Frontal cortex (tissue), 4 donors: Measurements from ENCODE around the gene LFNG. TPM values are rescaled to one million over a fixed set of nuclear protein-coding genes. Genes with fewer than 3 reads are reported as not detected.

ENCODE experiments used
- DNase-seq, 2 donors: peaks; one replicate each; pipeline ENCODE4 v3.0.0; 2012; ENCODE audit warnings: low spot score in 2 of 2
- FAIRE-seq: peaks from 2 replicates; lab custom pipeline; 2012; peaks lifted over from hg19 to GRCh38; lab: Jason Lieb, UNC
- total RNA-seq: library from RNA; depleted of rRNA; stranded (reverse); fragments of >200 nt; gene quantifications from one replicate; pipeline ENCODE4 v1.2.3, GENCODE V29; 2014
- donor health status: control.
- donor health status: control.
- donor health status: control.

The LFNG gene, protein sequence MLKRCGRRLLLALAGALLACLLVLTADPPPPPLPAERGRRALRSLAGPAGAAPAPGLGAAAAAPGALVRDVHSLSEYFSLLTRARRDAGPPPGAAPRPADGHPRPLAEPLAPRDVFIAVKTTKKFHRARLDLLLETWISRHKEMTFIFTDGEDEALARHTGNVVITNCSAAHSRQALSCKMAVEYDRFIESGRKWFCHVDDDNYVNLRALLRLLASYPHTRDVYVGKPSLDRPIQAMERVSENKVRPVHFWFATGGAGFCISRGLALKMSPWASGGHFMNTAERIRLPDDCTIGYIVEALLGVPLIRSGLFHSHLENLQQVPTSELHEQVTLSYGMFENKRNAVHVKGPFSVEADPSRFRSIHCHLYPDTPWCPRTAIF
- total RNA-seq = 9.4 TPM

DNA sequence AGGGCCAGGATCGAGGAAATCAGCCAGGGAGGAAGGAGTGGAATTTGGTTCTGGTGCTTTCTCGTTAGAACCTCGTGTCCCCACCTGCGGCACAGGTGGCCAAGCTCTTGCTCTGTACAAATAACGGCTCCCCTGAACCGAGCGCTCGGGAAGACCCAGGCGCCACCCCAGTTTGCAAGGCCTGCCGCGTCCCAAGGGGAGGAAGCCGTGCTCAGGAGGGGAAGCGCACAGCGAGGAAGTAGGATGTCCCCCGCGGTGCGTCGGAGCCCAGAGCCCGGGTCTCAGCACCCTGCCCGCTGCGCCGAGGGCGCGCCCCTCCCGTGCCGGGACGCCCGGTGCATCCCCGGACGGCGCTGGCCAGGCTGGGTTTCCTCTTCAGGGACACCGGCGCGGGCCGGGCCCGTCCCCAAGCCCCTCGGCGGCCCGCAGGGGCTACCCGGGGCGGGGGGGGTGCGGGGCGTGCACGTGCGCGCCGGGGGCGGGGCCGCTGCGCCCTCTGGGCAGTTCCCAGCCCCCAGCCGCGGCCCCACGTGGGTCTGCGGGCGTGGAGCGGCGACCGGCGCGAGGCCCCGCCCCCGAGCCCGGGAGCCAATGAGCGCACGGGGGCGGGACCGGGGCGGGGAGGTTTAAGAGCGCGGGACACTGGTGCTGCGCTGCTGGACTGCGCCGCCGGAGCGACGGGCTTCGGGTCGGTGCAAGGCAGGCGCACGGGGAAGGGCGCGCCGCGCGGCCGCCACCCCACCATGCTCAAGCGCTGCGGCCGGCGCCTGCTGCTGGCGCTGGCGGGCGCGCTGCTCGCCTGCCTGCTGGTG is at the start of gene LFNG:
Gene LFNG (plus strand): TSS at position 656 of the 812 bp plus-strand sequence. CDS start 88 bp downstream, at position 744.
- FAIRE-seq (no peak), DNase-seq (peak; percentile 100)

DNA sequence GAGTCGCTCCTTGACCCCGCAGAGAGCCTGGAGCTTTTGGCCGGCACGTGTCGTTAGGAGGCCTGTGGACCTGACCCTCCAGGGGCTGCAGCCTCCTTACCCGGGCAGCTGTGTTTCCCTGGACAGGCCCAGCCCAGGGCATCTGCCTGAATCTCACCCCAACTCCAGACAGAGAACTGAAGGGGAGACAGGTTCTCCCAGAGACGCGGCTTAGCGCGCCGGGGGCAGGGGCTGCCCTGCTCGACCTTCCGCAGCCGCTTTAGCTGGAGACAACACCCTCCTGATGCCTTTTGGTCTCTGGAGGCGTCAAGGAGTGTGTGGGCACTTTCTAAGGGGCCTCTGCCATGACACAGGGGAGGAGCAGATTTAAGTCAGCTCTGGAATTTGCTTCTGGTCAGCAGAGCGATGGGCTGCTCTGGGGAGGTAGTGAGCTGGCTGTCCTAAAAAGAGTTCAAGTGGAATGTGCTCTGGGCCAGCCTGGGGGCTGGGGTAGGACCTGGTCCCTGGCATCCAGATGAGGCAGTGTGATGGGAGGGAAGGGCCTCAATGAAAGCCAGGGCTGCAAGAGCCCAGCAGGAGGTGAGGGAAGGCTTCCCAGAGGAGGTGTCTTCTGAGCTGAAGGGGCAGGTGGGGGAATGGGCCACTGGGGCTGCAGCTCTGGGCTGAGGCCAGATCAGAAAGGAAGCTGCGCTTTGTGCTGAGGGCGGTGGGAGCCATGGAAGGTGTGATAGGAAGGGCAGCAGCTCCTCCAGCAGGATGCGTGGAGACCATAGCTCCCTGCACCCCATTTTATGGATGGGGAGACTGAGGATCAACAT is 49.2 kb upstream of the LFNG start:
- no peak for FAIRE-seq
- DNase-seq = no peak

DNA sequence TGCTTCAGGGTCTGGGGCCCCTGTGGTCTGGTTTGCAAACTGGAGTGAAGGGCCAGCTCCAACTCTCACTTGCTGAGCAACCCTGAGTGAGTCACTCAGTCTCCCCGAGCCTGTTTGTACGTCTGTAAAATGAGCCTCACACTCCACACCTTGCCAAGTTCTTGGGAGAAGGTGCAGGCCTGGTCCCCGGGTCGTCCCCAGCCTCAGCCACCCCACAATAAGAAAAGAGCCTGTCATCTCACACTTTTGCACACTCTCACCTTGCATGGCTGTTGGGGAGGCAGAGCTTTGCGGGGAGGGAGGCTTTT is 48.6 kb upstream of the LFNG start:
- no peak for FAIRE-seq
- DNase-seq = no peak

DNA sequence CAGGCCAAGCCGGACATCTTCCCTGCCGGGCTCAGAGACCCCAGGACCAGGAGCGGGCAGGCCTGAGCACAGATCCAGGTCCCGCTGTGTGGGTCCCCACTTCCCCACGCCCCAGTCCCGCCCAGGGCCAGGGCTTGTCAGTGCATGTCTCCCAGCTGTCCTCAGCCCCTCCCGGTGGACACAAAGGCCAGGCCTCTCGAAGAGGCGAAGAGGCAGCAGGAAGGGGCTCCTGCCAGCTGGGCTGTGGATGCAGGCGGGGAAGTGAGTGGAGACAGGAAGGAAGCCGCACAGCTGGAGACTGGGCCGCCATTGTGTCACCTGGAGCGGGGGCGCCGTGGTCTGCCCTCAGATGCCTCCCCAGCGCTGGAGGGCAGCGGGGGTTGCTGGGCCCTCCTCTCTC is 48.2 kb upstream of the LFNG start:
- FAIRE-seq = no peak
- DNase-seq = no peak

DNA sequence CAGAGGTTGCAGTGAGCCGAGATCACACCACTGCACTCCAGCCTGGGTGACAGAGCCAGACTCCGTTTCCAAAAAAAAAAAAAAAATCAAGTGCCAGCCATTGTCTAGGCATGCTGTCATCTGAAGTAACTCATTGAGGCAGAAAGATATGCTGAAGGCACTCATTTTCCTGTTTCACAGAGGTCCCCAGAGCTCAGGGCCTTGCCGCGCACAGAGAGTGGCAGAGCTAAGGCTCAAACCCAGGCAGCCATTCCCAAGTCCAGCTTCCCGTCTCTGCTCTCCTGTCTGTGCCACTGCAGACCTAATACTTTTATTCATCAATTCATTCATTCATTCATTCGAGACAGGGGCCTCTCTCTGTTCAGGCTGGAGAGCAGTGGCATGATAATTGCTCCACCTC is 46.8 kb upstream of the LFNG start:
- FAIRE-seq = no peak

DNA sequence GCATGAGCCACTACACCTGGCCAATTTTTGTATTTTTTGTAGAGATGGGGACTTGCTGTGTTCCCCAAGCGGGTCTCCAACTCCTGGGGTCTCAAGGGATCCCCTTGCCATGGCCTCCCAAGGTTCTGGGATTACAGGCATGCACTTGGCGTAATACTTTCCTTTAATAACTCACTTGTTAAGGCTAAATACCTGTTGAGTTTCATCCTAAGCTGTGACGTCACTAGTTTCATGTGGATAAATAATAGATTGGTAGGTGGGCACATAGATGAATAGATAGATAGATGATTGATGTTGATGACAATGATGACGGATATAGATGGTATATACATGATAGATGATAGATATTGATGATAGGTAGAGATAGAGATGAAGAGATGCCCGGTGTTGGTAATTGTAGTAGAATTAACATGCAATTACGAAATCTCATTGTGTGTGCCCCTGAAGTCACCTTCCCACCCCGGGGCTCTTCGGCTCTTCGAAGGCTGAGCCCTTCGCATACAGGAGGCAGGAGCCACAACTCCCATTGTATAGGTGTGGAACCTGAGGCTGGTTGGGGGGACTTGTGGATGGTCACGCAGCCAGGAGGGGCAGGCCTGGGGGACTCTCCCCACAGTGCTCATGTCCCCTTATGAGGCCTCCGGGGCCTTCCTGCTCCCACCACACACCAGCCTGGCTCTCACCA is 45.9 kb upstream of the LFNG start:
- FAIRE-seq (no peak), DNase-seq (no peak)

More for the DNA sequence above, 46.8 kb upstream of the LFNG start:
- no peak for DNase-seq

DNA sequence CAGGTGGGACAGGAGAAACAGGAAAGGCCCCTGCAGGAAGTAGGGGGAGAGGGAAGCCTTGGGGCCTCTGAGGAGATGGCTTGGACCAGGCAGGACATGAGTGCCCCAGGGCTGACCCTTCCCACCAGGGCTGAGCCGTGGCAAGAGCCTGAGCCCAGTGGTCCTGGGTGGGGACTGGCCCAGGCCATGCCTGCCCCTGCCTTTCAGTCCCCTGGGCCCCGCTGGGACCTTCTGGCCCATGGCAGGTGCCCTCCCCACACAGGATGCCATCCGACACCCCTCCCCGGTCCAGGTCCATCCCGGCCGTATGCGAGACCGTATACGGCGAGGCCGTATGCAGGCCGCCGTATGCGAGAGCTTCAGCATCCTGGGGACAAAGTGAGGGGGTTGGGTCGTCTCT is 45.4 kb upstream of the LFNG start:
- DNase-seq (no peak), FAIRE-seq (no peak)

DNA sequence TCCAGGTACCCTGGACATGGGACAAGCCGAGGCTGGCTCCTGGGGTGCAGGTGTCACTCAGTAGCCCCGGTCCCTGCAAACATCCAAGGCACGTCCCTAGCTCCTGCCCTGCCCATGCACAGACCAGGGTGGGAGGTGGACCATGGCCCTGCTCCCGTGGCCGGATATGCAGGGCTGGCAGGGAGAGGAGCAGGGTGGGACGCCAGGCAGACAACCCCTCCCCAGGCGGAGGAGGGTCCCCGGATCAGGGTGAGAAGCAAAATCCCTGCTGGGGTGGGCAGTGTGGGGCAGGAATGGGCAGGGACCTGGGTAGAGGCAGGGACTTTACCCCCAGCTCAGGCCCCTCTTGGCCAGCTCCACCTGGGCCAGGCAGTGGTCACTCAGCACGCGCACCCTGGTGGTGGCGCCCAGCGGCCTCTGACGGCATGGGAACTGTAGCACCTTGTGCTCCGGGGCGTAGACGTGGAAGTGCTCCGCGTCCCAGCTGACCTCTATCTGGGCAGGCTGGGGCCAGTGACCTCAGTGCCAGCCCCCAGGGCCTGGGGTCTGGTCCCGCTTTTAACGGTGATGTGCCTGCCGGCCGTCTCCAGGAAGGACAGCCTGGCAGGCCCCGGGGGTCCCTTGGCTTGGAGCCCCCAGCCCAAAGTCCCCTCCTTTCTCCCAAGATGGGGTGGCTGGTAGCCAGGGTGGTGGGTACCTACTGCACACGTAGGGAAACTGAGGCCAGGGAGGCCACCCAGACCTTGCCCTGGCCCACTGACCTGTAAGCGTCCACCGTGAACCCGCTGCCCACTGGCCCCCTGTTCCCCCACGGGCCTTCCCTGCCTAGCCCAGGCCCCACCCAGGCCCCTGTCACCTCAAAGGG is 44.5 kb upstream of the LFNG start:
- FAIRE-seq = no peak
- no peak for DNase-seq

DNA sequence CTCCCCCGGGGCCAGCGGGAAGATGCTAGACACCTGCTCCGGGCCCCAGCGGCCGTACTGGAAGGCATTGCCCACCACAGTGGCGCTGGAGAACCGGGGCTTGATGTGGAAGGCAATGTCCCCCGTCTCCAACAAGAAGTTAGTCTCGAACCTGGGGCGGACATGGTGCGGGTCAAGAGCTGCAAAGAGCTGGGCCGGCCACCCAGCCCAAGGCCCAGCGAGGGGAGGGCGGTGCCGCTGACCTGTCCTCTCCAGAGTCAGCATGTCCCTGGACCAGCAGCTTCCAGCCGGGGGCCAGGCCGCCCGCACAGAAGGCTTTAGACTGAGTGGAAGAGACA is 43.9 kb upstream of the LFNG start:
- DNase-seq (no peak), FAIRE-seq (no peak)

DNA sequence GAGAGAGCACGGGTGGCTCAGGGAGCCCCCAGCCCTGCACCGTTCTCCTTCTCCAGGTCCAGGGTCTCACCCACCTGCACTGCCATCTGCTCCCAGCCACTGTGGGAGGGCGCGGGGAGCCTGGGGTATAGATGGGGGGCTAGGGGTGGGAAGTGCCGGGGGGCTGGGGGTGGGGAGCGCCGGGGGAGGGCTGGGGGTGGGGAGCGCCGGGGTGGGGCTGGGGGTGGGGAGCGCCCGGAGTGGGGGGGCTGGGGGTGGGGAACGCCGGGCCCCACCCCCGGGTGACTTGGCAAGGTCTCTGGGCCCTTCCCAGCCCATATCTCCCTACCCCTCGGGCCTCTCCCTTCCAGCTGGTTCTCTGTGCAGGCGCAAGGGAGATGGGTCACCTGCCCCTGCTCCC is 43.3 kb upstream of the LFNG start, which contains the start of gene GRIFIN:
Gene GRIFIN (minus strand): TSS at position 101 of the 400 bp plus-strand sequence. CDS start 15 bp downstream, at position 86.
- FAIRE-seq = no peak
- DNase-seq = no peak

DNA sequence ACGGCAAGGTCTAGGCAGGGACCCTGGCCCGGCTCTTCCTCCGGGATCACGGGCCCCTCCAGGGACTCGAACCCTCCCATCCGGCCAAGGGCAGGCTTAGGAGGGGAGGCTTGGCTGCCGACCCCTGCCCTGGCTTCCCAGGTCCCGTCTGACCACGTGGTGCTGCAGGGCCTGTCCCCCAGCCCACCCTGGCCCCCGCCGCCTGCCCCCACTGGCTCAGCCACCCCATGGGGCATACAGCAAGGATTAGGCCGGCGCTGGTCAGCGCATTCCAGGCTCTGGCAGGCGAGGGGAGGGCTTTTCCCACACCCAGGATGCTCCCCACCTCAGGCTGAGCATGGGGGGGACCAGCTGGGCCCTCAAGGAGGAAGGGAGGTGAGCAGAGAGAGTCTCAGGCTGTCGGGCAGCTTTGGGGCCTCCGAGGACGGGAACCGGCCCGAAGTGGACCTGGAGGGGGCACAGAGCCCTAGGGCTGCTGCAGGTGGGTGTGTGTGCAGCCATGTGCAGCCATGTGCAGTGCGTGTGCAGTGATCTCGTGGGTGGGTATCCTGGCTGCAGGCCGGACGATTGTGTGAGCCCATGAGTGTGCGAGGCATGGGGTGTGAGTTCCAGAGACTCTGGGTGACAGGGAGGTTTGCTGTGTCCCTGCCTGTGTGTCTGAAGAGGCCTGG is 42.7 kb upstream of the LFNG start:
- no peak for DNase-seq
- no peak for FAIRE-seq

DNA sequence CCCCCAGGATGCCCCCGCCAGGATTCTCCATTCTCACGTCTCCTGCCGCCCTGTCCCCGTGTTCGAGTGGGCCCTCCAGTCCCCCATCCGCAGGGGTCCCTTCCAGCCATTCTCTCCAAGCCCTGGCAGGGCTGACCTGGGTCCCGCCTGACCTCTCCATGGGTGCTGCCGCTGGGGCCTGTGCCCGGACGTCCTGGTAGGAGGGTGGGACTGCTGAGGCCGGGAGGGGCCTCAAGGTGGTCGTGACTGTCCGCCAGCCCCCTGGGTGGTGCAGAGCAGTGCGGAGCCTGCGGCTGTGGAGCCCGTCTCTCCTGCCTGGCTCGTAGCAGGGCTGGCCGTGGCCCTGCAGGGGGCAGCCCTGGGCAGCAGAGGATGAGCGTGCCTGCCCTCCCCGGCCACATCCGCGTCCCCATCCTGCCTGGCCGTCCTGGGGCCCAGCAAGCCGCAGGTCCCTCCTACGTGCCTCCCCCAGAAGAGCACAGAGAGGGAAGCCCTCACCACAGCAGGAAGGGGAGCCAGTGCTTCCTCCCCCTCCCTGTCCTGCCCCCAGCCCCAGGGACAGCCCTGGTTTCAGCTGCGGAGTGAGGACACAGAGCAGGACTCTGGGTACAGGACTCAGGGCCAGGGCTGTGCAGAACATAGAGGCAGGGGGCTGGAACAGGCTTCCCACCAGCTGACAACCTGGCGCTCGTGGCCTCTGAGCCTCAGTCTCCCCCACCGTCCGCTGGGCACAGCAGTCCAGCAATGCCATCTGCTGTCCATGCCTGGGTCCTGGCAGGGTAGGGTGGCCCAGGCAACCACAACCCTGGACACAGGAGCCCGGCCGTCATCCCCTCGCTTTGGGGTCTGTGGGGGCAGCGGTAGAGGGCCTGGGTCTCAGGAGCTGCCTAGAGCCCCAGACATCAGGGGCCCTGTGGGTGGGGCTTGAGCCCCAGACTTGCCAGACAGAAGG is 41.9 kb upstream of the LFNG start:
- FAIRE-seq = no peak

DNA sequence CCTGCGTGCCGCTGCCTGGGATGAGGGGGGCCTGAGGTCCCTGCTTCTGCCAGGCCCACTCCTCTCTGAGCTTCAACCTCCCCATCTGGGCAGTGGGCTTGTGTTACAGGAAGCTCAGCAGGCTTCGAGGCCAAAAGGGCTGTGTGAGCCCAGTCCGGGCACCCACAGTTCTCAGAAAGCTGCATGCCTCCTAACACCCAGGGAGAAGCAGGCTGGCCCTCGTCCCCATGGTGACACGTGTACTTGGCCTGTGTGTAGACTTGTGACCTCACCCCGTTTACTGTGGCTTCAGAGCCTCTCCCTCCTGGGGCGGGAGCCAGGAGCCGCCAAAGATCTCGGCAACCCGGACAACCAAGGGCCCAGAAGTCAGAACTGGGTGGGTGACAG is 41.2 kb upstream of the LFNG start:
- FAIRE-seq (no peak), DNase-seq (peak in 1 of 2 donors; percentile 59)

More for the DNA sequence above, 41.9 kb upstream of the LFNG start:
- peak; percentile 80 to 87 for DNase-seq

DNA sequence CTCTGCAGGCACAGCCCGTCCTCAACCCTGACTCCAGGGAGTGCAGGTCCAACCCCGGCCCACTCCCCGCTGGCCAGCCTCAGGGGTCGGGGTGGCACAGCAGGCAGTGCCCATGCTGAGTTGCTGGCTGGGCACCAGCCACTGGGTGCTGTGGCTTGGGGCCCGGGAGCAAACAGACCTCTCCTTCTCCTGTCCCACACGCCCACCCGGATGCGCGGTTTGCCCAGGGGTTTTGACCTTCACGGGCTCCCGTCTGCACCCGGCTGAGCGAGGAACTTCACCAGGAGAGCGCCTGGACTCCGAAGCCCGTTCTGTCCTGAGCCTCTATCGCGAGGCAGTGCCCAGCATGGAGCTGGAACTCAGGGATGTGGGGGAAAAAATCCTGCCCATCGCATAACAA is 40.8 kb upstream of the LFNG start:
- no peak for DNase-seq
- no peak for FAIRE-seq

DNA sequence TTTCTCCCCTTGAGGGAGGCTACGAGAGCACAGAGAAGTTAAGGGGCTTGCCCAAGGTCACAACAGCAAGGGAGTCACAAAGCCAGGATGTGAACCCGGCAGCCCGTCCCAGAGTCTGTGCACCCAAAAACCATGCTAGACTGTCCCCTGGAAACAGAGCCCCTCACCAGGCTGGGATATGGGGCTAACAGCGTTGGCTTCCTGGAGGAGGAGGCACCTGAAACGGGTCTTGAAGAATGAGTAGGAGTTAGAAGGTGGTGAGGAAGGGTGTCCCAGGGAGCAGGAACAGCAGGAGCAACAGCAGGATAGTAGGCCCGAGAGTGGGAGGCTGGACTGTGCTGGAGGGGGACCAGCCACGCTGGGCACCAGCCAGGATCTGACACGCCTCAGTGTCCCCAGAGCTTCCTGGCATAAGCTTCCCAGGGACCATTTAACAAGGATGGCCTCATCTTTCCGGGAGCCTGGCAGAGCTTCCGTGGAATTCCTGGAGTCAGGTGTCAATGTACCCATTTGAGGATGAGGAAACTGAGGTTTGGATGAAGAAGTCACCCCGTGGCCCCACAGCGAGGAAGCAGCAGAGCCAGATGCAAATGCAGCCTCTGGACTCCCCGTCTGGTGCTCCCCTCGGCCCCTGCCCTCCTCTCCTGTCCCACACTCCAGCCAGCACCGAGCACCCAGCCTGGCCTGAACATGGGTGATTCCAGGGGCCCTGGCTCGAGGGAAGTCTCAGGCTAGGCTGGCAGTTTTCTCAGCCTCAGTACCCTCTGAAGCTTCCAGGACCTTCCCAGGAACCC is 40.1 kb upstream of the LFNG start:
- no peak for FAIRE-seq

DNA sequence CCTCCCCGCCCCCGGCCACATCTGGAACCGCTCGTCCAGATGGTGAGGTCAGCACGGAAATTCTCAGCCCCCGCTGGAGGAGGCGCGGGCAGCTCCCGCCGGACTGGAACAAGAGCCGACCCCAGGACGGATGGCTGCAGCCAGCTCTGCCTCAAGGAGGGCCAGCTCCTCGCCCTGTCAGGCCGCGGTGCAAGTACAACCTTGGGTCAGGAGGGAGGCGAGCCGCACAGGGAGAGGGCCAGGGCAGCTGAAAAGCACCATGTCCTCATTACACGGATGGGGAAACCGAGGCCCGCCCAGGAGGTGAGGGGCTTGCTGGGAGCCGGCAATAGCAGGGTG is 39.5 kb upstream of the LFNG start:
- FAIRE-seq = no peak

More for the DNA sequence above, 40.1 kb upstream of the LFNG start:
- no peak for DNase-seq

DNA sequence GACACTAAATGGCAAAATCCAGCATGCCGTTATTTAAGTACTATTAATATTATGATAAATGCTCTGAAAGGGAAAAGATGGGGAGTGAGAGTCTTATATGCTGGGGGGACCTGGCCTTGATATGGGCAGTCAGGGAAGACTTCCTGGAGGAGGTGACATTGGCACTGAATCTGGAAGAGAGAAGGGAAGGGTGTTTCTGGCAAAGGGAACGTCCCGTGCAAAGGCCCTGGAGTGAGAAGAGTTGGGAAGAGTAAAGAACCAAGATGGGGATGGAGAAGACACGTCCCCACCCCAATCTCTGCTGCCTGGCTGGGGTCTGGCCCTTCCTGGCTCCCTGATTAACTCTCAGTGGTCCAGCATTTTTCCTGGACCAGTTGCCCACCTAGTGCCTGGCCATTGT is 38.4 kb upstream of the LFNG start:
- DNase-seq = no peak
- FAIRE-seq = no peak

More for the DNA sequence above, 39.5 kb upstream of the LFNG start:
- no peak for DNase-seq
